GM19025 (cell line): ENCODE data around the gene UST.
"Not testable (repeated sequence)": the region's sequence is repeated elsewhere in the genome, so short reads cannot be mapped to it uniquely, and the experiment has no call there.

Source experiments
- ATAC-seq: cut with Tn5 transposase; IDR thresholded peaks from one replicate; pipeline ENCODE4 v1.9.1; 2021; ENCODE audit warnings: mild to moderate bottlenecking, low read depth, moderate library complexity; ENCODE audit not compliant: unreplicated experiment

Gene UST

DNA sequence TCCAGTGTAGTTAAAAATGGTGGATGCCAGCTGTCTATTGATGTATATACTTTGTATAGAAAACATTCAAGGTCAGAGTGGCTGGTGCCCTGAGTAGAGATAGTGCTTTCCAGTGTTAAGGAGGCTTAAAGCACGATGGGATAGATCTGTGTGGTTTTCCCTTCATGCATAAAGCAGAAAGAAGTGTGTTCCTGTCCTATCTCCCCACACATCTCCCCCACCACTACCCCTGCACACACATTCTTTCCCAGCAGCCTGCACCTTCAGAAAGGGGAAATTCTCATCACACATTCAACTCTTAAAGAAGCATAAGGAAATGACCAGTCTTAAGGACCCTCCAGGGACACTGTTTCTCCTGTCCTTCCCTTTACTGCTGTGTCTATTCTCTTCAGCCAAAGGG lies 349.0 kb downstream of the UST start:
- no peak for ATAC-seq

DNA sequence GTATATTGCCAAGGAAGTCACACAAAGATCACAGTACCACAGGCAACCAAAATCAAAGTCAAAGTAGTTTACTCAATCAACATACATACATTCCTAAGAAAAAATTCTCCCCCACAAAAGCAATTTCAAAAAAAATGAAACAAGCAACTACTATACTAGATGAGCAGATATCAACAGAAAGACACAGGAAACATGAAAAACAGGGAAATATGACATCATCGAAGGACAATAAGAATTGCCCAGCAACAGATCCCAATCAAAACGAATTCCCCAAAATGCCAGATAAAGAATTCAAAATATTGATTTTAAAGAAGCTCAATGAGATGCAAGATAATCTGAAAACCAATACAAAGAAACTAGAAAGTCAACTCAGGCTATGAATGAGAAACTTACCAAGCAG lies 351.0 kb downstream of the UST start:
- ATAC-seq = no peak

DNA sequence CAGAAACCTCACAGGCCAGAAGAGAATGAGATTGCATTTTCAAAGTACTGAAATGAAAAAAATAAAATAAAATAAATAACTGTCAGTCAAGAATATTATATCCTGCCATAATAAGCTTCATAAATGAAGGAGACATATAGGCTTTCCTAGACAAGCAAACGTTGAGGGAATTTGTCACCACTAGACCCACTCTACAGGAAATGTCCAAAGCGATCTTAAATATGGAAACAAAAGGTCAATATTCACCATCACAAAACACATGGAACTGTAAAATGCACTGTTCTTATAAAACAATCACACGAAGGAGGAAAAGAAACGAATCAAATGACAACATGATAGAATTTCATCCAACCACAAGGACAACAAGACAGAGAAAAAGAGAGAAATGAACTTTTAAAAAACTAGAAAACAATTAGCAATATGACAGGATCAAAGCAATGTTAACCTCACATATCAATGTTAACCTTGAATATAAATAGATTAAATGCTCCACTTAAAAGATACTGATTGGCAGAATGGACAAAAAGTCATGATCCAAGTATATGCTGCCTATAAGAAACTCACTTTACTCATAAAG lies 352.0 kb downstream of the UST start:
- no peak for ATAC-seq

DNA sequence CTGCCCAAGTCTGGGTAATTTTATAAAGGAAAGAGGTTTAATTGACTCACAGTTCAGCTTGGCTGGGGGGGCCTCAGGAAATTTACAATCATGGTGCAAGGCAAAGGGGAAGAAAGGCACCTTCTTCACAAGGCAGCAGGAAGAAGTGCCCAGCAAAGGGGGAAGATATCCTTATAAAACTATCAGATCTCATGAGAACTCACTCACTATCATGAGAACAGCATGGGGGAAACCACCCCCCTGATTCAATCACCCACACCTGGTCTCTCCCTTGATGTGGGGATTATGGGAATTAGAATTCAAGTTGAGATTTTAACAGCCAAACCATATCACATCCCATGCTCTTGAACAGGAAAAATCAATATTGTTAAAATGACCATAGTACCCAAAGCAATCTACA lies 355.5 kb downstream of the UST start:
- ATAC-seq = no peak

DNA sequence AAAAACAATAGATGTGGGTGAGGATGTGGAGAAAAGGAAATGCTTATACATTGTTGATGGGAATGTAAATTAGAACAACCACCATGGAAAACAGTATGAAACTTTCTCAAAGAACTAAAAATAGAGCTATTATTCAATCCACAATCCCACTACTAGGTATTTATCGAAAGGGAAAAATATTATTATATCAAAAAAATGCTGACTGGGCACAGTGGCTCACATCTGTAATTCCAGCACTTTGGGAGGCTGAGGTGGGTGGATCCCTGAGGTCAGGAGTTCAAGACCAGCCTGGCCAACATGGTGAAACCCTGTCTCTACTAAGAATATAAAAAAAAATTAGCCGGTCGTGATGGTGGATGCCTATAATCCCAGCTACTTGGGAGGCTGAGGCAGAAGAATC lies 357.1 kb downstream of the UST start:
- ATAC-seq = not testable (repeated sequence)

DNA sequence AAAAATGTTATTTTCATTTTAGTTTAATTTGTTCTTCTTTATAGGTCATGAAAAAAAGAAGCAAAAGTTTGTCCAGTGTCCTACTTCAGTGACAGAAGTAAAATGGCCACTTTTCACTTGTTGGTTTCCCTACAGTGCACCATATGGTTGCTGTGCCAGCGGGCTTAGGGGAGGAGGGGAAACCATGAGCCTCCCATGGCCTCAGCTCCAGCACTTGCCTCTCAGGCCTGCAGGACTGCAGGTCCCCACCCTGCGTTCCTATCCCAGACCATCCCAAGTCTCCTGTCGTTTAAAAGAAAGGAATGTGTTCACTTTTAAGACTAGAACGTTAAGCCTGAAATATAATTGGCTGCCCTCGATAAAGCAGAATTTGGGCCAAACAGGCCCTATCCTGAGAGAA lies 360.7 kb downstream of the UST start:
- ATAC-seq = no peak

DNA sequence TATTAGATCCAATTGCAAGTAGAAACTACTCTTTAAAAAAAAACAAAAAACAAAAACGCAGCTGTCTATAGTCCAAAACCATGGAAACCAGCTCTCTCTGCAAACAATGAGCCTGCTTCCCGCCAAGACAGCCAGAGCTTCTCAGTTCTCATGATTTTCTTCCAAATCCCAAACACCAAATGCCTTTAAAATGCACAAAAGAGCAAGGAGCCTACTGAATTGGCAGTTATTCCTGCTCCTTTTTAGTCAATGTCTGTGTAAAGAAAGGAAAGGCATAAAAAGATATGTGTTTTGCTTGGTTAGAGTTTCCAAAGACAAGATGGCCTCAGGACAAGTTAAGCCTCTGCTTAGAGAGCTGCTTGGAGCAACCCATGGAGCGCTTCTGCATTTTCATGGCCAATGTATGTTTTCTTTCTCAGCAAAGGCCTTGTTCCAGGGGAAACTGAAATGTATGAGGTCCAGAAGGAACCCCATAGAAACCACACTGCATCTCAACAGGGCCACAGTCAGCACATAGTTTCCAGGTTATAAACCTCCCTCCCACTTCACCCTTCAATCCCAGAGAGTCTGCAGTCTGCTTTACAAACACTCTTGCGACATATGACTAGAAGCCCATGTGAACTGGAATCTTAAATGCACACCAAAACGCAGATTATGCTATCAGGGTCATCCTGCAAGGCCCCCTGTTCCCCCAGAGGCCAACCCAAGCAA lies 361.4 kb downstream of the UST start:
- ATAC-seq = no peak

DNA sequence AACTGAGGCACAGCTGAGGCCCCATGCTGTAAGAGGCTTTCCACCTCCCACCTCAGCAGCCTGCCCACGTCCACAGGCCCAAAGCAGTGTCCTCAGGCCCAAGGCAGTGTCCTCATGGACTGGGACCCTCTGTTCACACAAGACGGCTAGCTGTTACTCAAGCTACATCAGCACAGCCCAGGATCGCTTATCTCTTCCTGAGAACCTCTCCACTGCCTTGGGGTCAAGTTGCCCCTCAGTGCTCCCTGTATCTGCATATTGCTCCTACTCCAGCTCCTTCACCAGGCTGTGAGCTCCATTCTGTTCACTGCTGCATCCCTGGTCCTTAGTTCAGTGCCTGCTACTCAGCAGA lies 361.9 kb downstream of the UST start:
- ATAC-seq = no peak

DNA sequence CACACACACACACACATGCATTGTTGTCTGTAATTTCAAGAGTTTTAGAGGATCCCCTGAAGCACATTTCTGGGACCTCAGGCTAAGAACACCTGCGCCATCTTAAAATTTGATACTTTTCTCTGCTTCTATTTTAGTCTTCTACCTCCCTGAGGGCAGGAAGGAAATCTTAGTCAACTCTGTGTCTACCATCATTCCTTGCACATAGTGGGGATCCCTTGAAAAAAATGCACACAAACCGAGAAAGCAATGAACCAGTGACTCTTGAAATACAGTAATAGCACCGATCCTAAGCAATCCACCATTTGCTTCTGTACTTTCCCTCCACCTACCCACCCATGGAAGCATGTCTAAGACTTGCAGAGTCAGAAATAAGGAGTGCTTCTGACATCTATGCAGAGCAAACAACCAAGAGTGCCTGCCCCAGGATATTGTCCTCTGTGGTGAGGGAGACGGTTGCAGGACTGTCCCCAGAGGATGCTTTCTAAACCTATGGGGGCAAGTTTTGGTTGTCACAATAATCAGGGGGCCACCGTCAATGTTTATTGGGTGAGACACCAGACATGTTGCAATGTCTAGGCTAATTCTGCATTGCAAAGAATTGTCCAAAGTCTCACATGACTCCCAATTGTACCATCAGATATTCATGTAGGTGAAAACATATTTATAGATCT lies 362.7 kb downstream of the UST start:
- no peak for ATAC-seq

DNA sequence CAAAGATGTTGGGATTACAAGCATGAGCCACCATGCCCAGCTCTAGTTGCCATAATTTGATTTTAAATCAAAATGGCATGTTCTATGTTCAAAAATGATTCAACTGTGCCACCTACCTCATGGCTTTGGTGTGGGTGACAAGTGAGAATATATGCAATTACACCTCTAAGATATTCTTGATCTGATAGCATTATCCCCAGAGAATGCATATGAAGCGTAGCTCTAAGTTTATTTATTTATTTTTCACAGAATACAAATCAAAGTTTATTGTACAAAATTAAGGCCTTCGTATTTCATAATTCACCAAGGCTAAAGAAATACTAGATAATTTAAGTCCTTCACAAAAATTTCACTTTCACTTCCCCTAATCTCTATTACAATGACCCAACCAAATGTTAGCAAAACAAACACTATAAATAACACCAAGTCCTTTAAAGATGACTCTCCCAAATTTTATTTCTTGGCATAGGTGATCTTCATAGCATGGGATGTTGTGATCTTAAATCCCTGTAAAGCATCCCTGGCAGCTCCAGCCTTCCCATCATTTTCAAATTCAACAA lies 364.8 kb downstream of the UST start:
- ATAC-seq = no peak

DNA sequence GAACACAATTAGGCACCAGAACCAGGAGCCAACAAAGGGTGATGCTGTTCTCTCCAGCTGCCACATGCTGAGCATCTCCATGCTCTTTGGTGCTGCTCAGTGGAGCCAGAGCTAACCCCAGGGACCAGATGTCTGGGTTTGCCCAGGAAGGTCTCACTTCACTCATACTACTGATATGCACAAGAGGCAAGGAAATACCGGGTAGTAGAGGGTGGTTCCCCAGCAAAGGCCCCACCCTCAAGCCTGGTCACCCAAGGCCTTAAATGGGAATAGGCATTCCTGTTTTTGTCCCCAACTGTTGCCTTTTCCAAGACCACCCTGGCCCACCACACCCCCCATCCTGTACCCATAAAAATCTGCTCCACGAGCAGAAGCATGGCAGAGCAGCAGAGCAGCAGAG lies 366.1 kb downstream of the UST start:
- ATAC-seq = peak; percentile 64

DNA sequence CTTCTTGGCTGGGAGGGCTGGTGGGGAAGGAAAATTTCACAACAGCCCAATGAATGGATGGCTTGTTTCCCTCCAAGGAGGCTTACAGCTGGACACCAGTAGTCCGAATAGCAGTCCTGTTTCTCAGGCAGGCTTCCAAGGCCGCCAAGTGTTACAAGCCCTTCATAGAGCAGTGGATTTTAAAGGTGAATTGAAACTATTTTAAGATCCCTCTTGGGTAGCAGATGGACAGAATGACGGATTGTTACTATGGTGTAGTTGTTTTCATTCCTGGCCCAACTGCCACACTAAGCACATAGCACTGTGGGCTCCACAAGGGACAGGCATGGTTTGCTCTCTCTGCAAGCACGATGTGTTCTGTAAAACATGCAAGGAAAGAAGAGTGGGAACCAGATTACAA lies 367.3 kb downstream of the UST start:
- ATAC-seq = no peak

DNA sequence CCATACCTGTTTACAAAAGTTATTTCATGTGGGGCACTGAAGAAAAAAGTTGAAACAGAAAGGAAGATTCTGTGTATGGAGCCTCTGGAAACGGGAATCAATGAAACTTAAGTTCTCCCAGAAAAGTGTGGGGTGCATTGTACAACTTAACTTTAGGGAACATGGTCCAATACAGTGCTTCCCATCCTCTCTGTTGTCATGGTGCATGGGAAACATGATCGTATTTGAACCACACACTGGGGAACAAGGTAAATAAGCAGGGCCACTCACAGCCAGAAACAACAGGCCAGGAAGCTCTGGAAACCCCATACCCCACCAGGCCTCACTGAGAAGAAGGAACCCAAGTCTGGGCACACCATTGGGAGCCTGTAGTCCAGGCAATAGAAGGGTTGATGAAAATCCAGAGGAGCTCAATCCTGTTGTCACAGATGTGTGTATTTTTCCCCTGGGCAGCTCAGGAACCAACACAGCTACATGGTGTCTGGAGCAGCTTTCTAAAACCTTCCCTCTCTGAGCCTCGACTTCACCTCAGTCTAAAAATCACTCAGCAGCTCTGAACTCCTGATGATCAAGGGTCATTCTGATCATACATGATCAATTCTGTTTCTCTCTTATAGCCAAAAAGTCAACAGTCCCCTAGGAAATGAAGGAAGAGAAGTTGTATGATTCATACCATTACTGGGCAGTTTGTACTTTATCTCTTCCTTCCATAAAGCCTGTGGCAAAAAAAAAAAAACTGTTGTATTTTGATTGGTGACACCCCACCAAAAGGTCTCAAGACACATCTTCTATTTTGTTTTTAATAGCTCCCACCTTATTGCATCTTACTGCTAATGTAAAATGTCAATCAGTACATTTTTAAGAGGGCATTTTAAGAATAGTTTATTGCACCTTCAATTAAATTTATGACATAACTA lies 372.2 kb downstream of the UST start:
- no peak for ATAC-seq

DNA sequence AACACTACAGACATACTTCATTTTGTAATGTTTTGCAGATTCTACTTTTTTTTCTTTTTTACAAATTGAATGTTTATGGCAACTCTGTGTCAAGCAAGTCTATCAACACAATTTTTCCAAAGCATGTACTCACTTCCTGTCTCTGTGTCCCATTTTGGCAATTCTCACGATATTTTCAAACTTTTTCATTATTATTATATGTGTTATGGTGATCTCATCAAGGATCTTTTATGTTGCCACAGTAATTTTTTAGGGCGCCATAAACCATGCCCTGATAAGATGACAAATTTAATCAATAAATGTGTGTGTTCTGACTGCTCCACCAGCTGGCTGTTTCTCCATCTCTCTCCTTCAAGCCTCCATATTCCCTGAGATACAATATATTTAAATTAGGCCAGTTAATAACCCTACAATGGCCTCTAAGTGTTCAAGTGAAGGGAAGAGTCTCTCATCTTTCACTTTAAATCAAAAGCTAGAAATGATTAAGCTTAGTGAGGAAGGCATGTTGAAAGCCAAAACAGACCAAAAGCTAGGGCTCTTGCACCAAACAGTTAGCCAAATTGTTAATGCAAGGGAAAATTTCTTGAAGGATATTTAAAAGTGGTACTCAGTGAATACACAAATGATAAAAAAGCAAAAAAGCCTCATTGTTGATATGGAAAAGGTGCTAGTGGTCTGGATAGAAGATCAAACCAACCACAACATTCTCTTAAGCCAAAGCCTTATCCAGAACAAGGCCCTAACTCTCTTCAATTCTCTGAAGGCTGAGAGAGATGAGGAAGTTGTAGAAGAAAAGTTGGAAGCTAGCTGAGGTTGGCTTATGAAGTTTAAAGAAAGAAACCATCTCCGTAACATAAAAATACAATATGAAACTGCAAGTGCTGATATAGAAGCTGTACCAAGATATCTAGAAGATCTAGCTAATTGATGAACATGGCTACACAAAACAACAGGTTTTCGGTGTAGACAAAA lies 376.3 kb downstream of the UST start:
- ATAC-seq = no peak

DNA sequence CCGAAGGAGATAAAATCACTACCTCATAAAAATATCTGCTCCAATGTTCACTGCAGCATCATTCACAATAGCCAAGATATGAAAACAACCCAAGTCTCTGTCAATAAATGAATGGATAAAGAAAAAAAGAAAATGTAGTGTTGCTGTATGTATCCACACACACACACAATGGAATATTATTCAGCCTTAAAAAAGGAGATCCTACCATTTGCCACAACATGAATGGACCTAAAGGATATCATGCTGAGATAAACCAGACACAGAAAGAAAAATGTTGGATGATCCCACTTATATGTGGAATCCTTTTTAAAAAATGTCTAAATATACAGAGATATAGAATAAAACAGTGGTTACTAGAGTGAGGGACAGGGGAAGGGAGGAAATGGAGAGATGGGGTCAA lies 378.5 kb downstream of the UST start:
- ATAC-seq = no peak
